OCI-LY1 (cell line): ENCODE data around the gene PEX6.
"Not testable (repeated sequence)": the region's sequence is repeated elsewhere in the genome, so short reads cannot be mapped to it uniquely, and the experiment has no call there.

Experiments
- H2AFZ ChIP-seq: fragments of 200-600 bp; sonication (generic), shearing (Covaris generic); 2 replicates; pipeline ENCODE4 v1.6.0; 2014; ENCODE audit warnings: antibody characterized with exemption, mild to moderate bottlenecking, low read length
- H3F3A ChIP-seq: fragments of 200-600 bp; sonication (generic), shearing (Covaris generic); 2 replicates; pipeline ENCODE4 v1.6.0; 2014; ENCODE audit warnings: mild to moderate bottlenecking, antibody characterized with exemption, low read length, moderate library complexity; ENCODE audit not compliant: insufficient read depth
- H3K27ac ChIP-seq: fragments of 200-600 bp; sonication (generic); 2 replicates; pipeline ENCODE4 v1.5.1; 2014; ENCODE audit warnings: low read length, mixed run types, mild to moderate bottlenecking, low read depth; ENCODE audit not compliant: poor library complexity, severe bottlenecking
- H3K27me3 ChIP-seq: fragments of 200-600 bp; sonication (generic); 2 replicates; pipeline ENCODE4 v1.6.0; 2014; ENCODE audit warnings: antibody characterized with exemption, mild to moderate bottlenecking, low read length, moderate library complexity; ENCODE audit not compliant: insufficient read depth
- H3K36me3 ChIP-seq: fragments of 200-600 bp; sonication (generic); 2 replicates; pipeline ENCODE4 v1.6.1; 2014; ENCODE audit warnings: mild to moderate bottlenecking, antibody characterized with exemption, low read length, moderate library complexity, mixed read lengths; ENCODE audit not compliant: insufficient read depth
- H3K4me1 ChIP-seq: fragments of 200-600 bp; sonication (generic); 2 replicates; pipeline ENCODE4 v1.5.1; 2014; ENCODE audit warnings: mild to moderate bottlenecking, low read length, moderate library complexity; ENCODE audit not compliant: insufficient read depth, severe bottlenecking
- H3K4me2 ChIP-seq: fragments of 200-600 bp; sonication (generic), shearing (Covaris generic); 2 replicates; pipeline ENCODE4 v1.6.1; 2014; ENCODE audit warnings: low read length
- H3K4me3 ChIP-seq: fragments of 200-600 bp; sonication (generic); 2 replicates; pipeline ENCODE4 v1.5.1; 2014; ENCODE audit warnings: low read length, low read depth, mild to moderate bottlenecking, mixed read lengths; ENCODE audit not compliant: poor library complexity, severe bottlenecking
- H3K79me2 ChIP-seq: fragments of 200-600 bp; shearing (Covaris generic); 2 replicates; pipeline ENCODE4 v1.6.1; 2016; ENCODE audit warnings: mixed run types, low read length, mixed read lengths; ENCODE audit not compliant: insufficient read depth
- H3K9ac ChIP-seq: fragments of 200-600 bp; sonication (generic), shearing (Covaris generic); 2 replicates; pipeline ENCODE4 v1.6.1; 2014; ENCODE audit warnings: mild to moderate bottlenecking, low read length, mixed read lengths
- H3K9me2 ChIP-seq: fragments of 200-600 bp; sonication (generic), shearing (Covaris generic); 2 replicates; pipeline ENCODE4 v1.6.1; 2014; ENCODE audit warnings: low read depth, mild to moderate bottlenecking, low read length, mixed read lengths
- H3K9me3 ChIP-seq: fragments of 200-600 bp; shearing (Covaris generic); 2 replicates; pipeline ENCODE4 v1.6.1; 2014; ENCODE audit warnings: low read length, mixed read lengths
- H4K20me1 ChIP-seq: fragments of 200-600 bp; sonication (generic), shearing (Covaris generic); 2 replicates; pipeline ENCODE4 v1.6.0; 2016; ENCODE audit warnings: mild to moderate bottlenecking, low read length; ENCODE audit not compliant: insufficient read depth
- EZH2 ChIP-seq: fragments of 200-600 bp; sonication (generic), shearing (Covaris generic); IDR thresholded peaks from 2 replicates; pipeline ENCODE4 v1.8.0; 2017; ENCODE audit warnings: borderline replicate concordance, mixed run types, mild to moderate bottlenecking, antibody characterized with exemption, low read length, moderate library complexity, mixed read lengths
- TF ChIP-seq, protein P1 (sequence below): fragments of 200-600 bp; sonication (generic), shearing (Covaris generic); IDR thresholded peaks from 2 replicates; pipeline ENCODE4 v1.5.1; 2017; ENCODE audit warnings: mild to moderate bottlenecking, antibody characterized with exemption, low read length, moderate library complexity, mixed read lengths

PEX6 gene

GRCh38 chr6:43001843-43002242 is 22.9 kb upstream of the PEX6 start:
- H3K4me1 ChIP-seq, result no peaks in the 10 kb centered on the region
- no peak for TF ChIP-seq EZH2
- TF ChIP-seq, protein P1, sequence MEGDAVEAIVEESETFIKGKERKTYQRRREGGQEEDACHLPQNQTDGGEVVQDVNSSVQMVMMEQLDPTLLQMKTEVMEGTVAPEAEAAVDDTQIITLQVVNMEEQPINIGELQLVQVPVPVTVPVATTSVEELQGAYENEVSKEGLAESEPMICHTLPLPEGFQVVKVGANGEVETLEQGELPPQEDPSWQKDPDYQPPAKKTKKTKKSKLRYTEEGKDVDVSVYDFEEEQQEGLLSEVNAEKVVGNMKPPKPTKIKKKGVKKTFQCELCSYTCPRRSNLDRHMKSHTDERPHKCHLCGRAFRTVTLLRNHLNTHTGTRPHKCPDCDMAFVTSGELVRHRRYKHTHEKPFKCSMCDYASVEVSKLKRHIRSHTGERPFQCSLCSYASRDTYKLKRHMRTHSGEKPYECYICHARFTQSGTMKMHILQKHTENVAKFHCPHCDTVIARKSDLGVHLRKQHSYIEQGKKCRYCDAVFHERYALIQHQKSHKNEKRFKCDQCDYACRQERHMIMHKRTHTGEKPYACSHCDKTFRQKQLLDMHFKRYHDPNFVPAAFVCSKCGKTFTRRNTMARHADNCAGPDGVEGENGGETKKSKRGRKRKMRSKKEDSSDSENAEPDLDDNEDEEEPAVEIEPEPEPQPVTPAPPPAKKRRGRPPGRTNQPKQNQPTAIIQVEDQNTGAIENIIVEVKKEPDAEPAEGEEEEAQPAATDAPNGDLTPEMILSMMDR, result no peak
- no peaks in the 10 kb centered on the region for H3K27me3 ChIP-seq

GRCh38 chr6:42998205-42998604 is 19.2 kb upstream of the PEX6 start:
- H3F3A ChIP-seq, H4K20me1 ChIP-seq, H3K27ac ChIP-seq, H3K9me2 ChIP-seq, H3K9me3 ChIP-seq, H3K27me3 ChIP-seq, H2AFZ ChIP-seq, H3K79me2 ChIP-seq, H3K4me3 ChIP-seq, H3K4me1 ChIP-seq, H3K9ac ChIP-seq, H3K4me2 ChIP-seq: not testable (repeated sequence)
- H3K36me3 ChIP-seq, result peaks cover 16% of the 10 kb centered on the region; the same call in 1 of the 2 replicates

More at GRCh38 chr6:43001843-43002242, 22.9 kb upstream of the PEX6 start:
- no peak overlapping the region for H3K9ac ChIP-seq
- H2AFZ ChIP-seq, result no peak overlapping the region
- H3F3A ChIP-seq, result no peaks in the 10 kb centered on the region
- H3K9me2 ChIP-seq, result no peaks in the 10 kb centered on the region
- H3K36me3 ChIP-seq, result peaks cover 20% of the 10 kb centered on the region
- H3K79me2 ChIP-seq, result no peaks in the 10 kb centered on the region
- H4K20me1 ChIP-seq, result no peaks in the 10 kb centered on the region
- no peak overlapping the region for H3K4me3 ChIP-seq
- no peaks in the 10 kb centered on the region for H3K9me3 ChIP-seq
- H3K4me2 ChIP-seq, result no peak overlapping the region
- no peak overlapping the region for H3K27ac ChIP-seq

DNA sequence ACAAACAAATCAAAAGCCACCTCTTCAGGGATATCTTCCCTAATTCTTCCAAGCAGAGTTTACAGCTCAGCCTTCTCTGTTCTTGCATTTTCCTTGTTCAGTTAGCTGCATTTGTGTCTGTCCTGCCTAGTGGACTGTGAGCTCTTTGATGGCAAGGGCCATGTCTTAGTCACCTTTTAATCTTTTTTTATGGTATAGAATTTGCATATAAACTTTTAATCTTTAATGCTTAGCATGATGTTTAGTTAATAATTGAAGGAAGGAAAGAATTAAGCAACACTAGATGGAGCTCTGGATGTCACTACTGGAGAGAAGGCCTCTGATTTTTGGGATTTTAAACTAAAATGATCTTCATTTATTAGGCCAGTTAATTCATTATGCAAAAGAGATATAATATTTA is 17.5 kb upstream of the PEX6 start:
- Histone ChIP-seq H3K4me3 (no peak overlapping the region), H3K79me2 (no peaks in the 10 kb centered on the region), H3K9ac (no peak overlapping the region), H3F3A (no peaks in the 10 kb centered on the region), H3K27ac (no peak overlapping the region), H3K4me2 (no peak overlapping the region), H3K9me3 (no peaks in the 10 kb centered on the region), H3K27me3 (no peaks in the 10 kb centered on the region), H3K36me3 (peaks cover 21% of the 10 kb centered on the region; the same call in 1 of the 2 replicates), H3K4me1 (peaks cover 10% of the 10 kb centered on the region), H3K9me2 (no peaks in the 10 kb centered on the region), H4K20me1 (no peaks in the 10 kb centered on the region), H2AFZ (no peak overlapping the region)
- TF ChIP-seq EZH2, result no peak
- TF ChIP-seq, protein P1, result no peak

GRCh38 chr6:42993445-42993844 is 14.5 kb upstream of the PEX6 start:
- Histone ChIP-seq H3K9me3 (no peaks in the 10 kb centered on the region), H3K9ac (no peak overlapping the region), H3K9me2 (no peaks in the 10 kb centered on the region), H3K4me2 (no peak overlapping the region), H3K4me1 (peaks cover 10% of the 10 kb centered on the region), H3F3A (no peaks in the 10 kb centered on the region), H4K20me1 (no peaks in the 10 kb centered on the region), H3K36me3 (peaks cover 40% of the 10 kb centered on the region), H3K4me3 (no peak overlapping the region), H3K27ac (no peak overlapping the region), H2AFZ (no peak overlapping the region), H3K27me3 (no peaks in the 10 kb centered on the region), H3K79me2 (no peaks in the 10 kb centered on the region)
- TF ChIP-seq, protein P1, result no peak
- no peak for TF ChIP-seq EZH2
